Measurements from ENCODE around the gene KRT28.
"Not testable (repeated sequence)": the region's sequence is repeated elsewhere in the genome, so short reads cannot be mapped to it uniquely, and the experiment has no call there.

Gene KRT28

DNA sequence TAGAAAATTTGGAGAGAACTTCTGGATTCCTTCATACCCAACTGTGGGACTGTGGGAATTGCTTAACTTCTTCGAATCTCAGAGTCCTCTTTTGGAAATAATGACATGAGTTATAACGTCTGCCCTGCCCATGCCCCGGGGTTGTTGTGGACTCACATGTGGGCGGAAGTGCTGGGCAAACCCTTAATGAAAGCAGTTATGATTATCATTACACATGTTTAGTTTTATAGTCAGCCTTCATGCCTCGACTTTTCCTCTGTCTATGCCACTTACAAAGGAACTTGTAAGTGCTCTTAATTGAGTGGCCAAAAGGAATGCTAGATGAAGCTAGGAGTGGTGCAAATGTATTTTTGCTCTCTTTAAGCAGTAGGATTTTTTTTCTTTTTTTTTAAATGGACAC lies 21.3 kb downstream of the KRT28 start:
- no peak for DNase-seq

DNA sequence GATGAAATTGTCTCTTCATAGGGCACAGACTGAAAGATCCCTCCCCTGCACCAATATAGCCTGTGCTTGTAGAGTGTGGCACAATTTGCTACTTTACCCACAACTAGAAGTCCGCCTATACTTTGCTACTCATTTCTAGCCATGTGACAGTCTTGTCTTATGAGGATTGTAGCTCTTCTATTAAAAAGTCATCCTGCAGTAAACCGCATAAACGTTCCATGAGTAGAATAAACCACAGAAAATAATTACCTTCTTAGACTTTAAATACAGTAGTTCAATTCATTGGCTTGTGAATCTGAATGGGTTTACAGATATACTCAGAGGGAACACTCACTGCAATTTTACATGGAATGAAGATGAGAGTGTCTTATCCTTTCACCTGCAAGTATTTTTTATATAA lies 21.8 kb downstream of the KRT28 start:
- no peak for DNase-seq

DNA sequence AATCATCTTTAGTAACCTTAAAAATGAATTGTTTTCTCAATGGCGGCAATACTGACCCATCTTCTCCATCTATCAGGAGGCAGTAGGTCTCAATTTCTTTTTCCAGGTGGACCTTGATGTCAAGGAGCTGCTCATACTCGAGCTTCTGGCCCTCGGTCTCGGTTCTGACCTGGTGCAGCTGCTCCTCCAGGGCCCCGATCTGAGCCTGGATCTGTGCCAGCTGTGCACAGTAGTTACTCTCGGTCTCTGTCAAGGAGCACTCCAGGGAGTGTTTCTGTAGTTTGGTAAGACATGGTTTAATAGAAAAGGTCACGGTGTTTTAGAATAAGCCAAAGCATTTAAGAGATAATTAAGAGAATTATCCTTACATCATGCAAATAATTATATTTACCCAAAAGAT lies 22.3 kb downstream of the KRT28 start:
- DNase-seq = no peak

DNA sequence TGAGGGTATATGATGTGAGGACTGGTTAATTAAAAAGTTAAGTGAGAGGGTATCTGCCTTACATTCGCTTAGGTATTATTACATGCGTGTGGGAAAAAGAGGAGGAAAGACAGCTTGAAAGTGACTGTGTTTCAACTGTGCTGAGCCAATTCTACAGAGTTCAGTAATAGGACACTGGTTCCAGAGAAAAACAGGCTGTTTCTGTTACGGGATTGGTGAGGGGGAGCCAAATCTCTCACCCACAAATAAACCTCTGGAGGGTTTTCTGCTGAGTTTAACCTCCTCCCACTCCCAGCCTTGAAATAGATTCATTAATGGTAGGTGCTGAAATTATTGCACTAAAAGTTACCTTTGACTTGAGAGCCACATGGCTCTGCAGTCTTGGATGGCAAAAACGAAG lies 23.8 kb downstream of the KRT28 start:
- no peak for DNase-seq

DNA sequence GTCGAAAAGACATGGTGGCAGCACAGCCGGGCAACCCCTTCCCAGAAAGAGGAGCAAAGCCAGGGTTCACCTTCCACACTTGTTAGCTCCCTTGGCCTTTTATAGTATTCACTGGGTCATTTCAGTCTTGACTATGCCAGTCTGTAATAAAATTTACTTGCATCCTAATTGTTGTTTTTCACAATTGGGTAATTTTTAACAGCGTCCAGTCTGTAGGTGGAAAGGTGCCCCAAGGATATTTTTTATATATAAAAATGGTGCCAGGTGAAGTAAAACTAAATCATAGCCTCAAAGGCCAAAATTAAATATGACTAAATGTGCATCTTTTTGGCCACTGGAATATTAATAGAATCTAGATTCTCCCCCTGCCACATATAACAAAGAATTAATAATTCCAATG lies 27.7 kb downstream of the KRT28 start, which contains the start of gene KRT26:
Gene KRT26, minus strand, starts transcription at position 101 of the 400 bp plus-strand sequence. Its CDS starts 88 bp downstream, at position 13.
- DNase-seq = no peak

DNA sequence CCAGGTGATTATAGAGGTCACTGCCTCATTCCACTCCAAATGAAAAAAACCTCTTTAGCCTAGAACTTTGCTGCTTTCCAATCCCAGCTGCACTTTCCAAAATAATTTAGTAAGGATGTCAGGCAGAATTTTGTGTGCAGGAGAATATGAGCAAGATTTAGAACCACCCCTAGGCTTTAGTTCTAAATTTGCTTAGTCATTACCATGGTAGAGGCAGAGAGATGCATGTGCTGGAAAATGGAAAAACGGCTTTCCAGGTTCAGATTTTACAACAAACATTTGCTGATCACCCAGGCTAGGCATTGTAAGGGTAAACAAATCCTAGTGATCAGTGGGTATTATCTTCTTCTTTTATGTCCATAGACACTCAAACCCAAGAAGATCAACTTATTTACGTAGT lies 34.1 kb downstream of the KRT28 start:
- no peak for DNase-seq

DNA sequence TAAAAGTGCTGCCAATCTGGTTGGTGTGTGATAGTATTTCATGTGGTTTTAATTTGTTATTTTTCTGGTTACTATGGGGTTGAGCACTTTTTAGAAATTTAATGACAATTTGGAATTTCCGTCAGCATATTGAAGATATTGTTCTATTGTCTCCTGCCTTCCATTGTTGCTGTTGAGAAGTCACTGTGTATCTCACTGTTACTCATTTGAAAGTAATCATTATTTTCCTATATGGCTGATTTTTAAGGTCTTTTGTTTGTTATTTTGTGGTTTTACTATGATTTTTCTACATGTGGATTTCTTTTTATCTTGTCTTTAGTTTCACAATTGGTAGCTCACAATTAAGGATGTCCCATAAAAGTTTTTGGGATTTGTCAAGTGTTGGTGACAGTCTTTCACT lies 36.0 kb downstream of the KRT28 start:
- DNase-seq = no peak

DNA sequence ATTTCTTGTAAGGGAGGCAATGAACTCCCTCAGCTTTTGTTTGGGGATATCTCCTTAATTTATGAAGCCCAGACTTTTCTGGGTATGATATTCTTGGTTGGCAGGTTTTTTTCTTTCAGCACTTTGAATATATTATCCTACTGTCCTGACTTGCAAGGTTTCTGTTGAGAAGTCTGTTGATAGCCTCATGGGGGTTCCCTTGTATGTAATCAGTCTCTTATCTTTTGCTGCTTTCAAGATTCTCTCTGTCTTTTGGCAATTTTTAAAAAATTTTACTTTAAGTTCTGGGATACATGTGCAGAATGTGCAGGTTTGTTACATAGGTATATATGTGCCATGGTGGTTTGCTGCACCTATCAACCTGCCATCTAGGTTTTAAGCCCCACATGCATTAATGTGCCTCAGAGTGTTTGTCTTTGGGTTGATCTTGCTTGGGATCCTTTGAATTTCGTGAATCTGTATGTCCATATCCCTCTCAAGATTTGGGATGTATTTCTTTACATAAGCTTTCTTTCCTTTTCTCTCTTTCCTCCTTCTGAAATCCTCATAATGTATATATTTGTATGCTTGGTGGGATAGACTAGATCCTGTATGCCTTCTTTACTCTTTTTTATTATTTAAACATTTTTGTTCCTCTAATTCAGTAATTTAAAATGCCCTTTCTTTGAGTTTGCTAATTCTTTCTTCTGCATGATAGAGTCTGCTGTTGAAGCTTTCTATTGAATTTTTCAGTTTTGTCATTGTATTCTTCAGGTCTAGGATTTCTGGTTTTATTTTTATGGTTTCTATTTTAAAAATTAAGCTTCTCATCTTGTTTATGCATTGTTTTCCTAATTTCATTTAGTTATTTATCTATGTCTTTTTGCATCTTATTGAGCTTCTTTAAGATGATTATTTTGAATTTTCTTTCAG lies 39.4 kb downstream of the KRT28 start:
- DNase-seq = no peak

DNA sequence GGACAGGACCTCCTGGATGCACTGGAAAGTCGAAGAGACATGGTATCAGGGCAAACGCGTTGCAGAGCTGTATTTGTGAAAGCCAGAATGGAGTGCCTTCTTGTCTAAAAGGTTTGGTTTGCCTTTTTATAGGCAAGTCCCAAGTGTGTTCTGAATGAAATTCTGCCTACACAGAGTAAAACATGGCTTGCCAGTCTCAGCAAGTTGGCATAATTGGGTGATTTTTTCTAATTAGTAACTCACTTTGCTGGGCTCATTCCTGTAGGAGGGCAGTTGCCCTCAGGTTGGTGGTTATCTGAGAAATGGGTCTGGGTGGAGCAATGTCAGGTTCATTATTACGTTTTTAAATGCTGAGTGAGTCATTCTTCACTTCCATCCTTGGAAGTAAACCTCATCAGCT lies 44.5 kb downstream of the KRT28 start, which contains the start of gene KRT25:
Gene KRT25, minus strand, starts transcription at position 101 of the 400 bp plus-strand sequence. Its CDS starts 60 bp downstream, at position 41.
- DNase-seq = no peak

DNA sequence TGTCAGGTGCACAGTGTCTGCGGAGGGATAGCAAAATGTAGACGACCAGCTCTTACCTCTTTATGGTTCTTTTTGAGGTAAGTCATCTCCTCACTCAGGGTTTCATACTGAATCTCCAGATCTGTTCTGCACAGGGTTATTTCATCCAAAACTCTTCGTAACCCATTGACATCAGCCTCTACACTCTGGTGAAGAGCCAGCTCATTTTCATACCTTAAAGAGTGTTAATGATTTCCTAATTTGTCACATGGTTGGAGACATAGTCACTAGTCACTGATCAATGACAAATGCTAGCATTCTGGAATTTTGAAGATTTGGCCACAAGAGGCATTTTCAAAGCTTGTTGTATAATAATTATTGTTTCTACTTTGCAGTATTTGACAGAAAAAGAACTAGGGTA lies 46.0 kb downstream of the KRT28 start:
- DNase-seq = no peak

DNA sequence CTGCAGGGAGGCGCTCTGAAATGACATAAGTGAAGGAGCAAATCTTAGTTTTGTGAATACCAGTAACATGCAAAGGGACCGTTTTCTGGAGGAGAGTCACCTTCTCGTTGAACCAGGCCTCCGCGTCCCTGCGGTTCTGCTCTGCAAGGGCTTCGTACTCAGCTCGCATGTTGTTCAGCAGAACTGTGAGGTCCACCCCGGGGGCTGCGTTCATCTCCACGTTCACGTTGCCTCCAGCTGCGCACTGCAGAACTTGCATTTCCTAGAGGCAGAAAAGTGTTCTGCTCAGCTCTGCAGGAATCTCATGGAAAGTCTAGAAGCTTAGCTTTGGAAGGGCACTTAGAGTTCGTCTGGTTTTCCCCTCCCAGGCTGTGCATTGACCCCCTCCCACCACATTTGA lies 48.7 kb downstream of the KRT28 start:
- DNase-seq = no peak

DNA sequence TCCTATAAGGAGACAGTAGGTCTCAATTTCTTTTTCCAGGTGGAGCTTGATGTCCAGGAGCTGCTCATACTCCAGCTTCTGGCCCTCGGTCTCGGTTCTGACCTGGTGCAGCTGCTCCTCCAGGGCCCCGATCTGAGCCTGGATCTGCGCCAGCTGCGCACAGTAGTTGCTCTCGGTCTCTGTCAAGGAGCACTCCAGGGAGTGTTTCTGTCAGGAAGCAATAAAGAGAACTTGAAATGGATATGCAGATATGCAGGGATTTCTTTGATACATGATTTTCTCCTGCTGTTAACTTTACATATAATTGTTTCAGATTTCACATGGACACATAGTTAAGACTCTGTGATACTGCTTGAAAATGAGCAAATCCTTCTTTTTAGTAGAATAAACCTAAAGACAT lies 49.4 kb downstream of the KRT28 start:
- DNase-seq = no peak

DNA sequence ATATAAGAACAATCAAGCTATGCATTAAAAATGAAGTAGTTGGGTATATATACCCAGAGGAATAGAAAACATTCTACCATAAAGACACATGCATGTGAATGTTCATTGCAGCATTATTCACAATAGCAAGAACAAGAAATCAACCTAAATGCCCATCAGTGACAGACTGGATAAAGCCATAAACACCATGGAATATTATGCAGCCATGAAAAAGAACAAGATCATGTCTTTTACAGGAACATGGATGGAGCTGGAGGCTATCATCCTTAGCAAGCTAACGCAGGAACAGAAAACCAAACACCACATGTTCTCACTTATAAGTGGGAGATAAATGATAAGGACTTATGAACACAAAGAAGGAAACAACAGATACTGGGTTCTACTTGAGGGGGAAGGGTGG lies 51.1 kb downstream of the KRT28 start:
- DNase-seq = not testable (repeated sequence)
